Measurements from ENCODE around the gene CPXM2. TPM values are rescaled to one million over a fixed set of nuclear protein-coding genes. Genes with fewer than 3 reads are reported as not detected.

Gene CPXM2
- total RNA-seq, 1 donor from 2014 or later, result 0.14 TPM

- no peaks in the 10 kb centered on the region for H3K36me3 Mint-ChIP-seq (ENCODE audit: insufficient read depth)
- H3K4me3 Mint-ChIP-seq (ENCODE audit: low read depth), result no peak overlapping the region
- H3K27ac Mint-ChIP-seq, result no peak overlapping the region
- no peak for DNase-seq (ENCODE audit: low spot score, unreplicated experiment)
- no peaks in the 10 kb centered on the region for H3K9me3 Mint-ChIP-seq (ENCODE audit: low read depth)
- H3K27me3 Mint-ChIP-seq, result peaks cover 42% of the 10 kb centered on the region
- TF ChIP-seq, protein P1, sequence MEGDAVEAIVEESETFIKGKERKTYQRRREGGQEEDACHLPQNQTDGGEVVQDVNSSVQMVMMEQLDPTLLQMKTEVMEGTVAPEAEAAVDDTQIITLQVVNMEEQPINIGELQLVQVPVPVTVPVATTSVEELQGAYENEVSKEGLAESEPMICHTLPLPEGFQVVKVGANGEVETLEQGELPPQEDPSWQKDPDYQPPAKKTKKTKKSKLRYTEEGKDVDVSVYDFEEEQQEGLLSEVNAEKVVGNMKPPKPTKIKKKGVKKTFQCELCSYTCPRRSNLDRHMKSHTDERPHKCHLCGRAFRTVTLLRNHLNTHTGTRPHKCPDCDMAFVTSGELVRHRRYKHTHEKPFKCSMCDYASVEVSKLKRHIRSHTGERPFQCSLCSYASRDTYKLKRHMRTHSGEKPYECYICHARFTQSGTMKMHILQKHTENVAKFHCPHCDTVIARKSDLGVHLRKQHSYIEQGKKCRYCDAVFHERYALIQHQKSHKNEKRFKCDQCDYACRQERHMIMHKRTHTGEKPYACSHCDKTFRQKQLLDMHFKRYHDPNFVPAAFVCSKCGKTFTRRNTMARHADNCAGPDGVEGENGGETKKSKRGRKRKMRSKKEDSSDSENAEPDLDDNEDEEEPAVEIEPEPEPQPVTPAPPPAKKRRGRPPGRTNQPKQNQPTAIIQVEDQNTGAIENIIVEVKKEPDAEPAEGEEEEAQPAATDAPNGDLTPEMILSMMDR (IDR thresholded peaks at IDR 0.05; ENCODE audit: unreplicated experiment), result no peak
- no peaks in the 10 kb centered on the region for H3K4me1 Mint-ChIP-seq (ENCODE audit: low read depth)
Observed at GRCh38 chr10:123782549-123782948, 109.1 kb downstream of the CPXM2 start.

DNA sequence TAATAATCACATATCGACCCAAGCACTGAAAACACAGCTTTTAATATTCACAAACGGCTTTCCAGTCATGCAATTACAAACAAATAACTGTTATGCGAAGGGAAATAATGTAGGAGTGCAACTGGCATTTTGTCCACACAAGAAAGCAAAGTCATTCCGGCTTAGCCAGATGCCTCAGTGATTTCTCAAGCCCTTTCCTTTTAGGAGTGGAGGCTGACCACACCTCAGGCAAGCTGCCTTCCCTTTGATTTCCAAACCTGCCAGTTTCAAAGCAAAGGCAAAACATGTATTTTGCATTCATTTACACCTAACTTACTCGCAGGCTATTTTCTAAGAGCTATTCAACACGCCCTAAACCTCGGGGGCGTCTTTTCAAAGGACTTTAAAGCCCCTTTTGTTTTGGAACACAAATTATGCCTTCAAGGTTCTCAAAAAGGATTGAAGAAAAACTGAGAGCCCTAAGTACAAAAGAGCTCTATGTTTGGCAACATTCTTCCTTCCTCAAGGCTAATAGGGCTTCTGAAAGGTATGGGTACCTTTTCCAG, 109.6 kb downstream of the CPXM2 start:
- Mint-ChIP-seq H3K4me3 (ENCODE audit: low read depth) (no peak overlapping the region), H3K27me3 (peaks cover 45% of the 10 kb centered on the region), H3K27ac (no peak overlapping the region), H3K4me1 (ENCODE audit: low read depth) (no peaks in the 10 kb centered on the region), H3K9me3 (ENCODE audit: low read depth) (no peaks in the 10 kb centered on the region), H3K36me3 (ENCODE audit: insufficient read depth) (no peaks in the 10 kb centered on the region)
- TF ChIP-seq, protein P1 (IDR thresholded peaks at IDR 0.05; ENCODE audit: unreplicated experiment), result no peak
- no peak for DNase-seq (ENCODE audit: low spot score, unreplicated experiment)

DNA sequence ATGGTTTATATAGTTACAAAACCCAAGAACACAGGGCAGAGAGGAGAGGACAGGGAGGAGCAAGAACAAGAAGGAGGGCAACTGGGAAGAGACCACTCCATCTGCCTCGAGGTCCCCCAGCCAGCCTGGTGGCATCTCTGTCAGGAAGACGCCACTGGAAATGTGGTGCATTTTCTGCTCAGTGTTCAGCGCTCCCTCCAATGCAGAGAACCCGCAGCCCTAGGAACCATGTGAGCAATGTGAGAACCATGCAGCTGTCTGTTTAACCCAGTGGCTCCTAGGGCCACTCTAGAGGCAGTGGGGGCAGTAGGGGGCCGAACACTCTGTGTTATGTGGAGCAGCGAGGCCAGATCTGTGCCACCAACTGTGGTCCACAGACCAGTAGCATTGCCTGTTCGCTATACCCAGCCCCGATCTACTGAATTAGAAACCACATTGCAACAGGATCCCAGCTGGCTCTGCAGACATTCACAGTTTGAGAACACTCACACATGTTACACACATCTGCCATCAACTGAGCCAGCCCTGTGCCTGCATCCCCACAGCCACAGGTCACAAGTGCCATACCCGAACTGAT, 110.2 kb downstream of the CPXM2 start:
- H3K4me1 Mint-ChIP-seq (ENCODE audit: low read depth), result no peaks in the 10 kb centered on the region
- H3K27ac Mint-ChIP-seq, result no peak overlapping the region
- no peaks in the 10 kb centered on the region for H3K36me3 Mint-ChIP-seq (ENCODE audit: insufficient read depth)
- no peak overlapping the region for H3K4me3 Mint-ChIP-seq (ENCODE audit: low read depth)
- H3K27me3 Mint-ChIP-seq, result peaks cover 44% of the 10 kb centered on the region
- TF ChIP-seq, protein P1 (IDR thresholded peaks at IDR 0.05; ENCODE audit: unreplicated experiment), result no peak
- H3K9me3 Mint-ChIP-seq (ENCODE audit: low read depth), result no peaks in the 10 kb centered on the region
- no peak for DNase-seq (ENCODE audit: low spot score, unreplicated experiment)

DNA sequence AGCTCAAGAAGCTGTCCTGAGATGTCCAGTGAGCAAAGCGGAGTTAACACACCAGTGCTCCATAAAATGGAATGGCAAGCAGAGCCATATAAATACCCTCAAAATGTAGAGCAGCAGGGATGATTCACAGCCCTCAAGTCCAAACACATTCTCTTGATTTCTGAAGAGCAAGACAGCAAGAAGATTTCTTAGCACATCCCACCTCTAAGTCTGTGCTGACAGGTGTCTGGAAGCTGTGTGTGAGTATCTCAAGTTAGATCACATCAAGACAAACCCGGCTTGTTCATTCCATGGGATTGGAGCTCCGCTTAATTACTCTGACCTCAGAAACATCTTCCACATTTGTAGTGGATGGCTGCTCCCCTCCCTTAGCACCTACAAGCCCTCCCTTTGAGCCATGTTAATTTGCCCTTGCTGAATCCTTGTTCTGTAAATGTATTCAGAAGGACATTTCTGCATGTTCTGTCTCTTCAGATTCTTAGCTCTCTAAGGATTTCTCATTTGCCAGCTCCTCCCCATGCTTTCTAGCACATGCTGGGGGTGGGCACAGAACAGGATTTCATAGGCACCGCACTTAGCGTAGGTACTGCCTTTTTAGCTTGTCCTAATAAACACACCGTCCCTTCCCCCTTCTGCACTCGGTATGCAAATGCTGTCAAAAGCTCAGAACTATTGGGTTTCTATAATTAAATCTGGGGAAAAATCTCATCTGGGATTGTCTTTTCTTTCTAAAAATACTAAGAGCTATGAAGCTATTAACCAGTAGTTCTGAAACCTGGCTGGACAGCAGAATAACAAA, 112.7 kb downstream of the CPXM2 start:
- no peaks in the 10 kb centered on the region for H3K36me3 Mint-ChIP-seq (ENCODE audit: insufficient read depth)
- no peaks in the 10 kb centered on the region for H3K4me1 Mint-ChIP-seq (ENCODE audit: low read depth)
- no peaks in the 10 kb centered on the region for H3K9me3 Mint-ChIP-seq (ENCODE audit: low read depth)
- H3K27ac Mint-ChIP-seq, result no peak overlapping the region
- no peak overlapping the region for H3K4me3 Mint-ChIP-seq (ENCODE audit: low read depth)
- DNase-seq (ENCODE audit: low spot score, unreplicated experiment), result no peak
- TF ChIP-seq, protein P1 (IDR thresholded peaks at IDR 0.05; ENCODE audit: unreplicated experiment), result no peak
- H3K27me3 Mint-ChIP-seq, result peaks cover 42% of the 10 kb centered on the region

GRCh38 chr10:123777881-123778280, 113.7 kb downstream of the CPXM2 start:
- Mint-ChIP-seq H3K27me3 (peaks cover 37% of the 10 kb centered on the region), H3K9me3 (ENCODE audit: low read depth) (no peaks in the 10 kb centered on the region), H3K4me1 (ENCODE audit: low read depth) (no peaks in the 10 kb centered on the region), H3K4me3 (ENCODE audit: low read depth) (no peak overlapping the region), H3K27ac (peak overlapping the region; percentile 35), H3K36me3 (ENCODE audit: insufficient read depth) (no peaks in the 10 kb centered on the region)
- TF ChIP-seq, protein P1 (IDR thresholded peaks at IDR 0.05; ENCODE audit: unreplicated experiment), result no peak
- DNase-seq (ENCODE audit: low spot score, unreplicated experiment), result no peak
